ENCODE measurements around the gene LRRC23.

LRRC23 gene

GRCh38 chr12:6957741-6958608 is 53.4 kb downstream of the LRRC23 start:
- peak; percentile 49 for DNase-seq

GRCh38 chr12:6958609-6959057 is 54.0 kb downstream of the LRRC23 start:
- peak; percentile 38 for DNase-seq

DNA sequence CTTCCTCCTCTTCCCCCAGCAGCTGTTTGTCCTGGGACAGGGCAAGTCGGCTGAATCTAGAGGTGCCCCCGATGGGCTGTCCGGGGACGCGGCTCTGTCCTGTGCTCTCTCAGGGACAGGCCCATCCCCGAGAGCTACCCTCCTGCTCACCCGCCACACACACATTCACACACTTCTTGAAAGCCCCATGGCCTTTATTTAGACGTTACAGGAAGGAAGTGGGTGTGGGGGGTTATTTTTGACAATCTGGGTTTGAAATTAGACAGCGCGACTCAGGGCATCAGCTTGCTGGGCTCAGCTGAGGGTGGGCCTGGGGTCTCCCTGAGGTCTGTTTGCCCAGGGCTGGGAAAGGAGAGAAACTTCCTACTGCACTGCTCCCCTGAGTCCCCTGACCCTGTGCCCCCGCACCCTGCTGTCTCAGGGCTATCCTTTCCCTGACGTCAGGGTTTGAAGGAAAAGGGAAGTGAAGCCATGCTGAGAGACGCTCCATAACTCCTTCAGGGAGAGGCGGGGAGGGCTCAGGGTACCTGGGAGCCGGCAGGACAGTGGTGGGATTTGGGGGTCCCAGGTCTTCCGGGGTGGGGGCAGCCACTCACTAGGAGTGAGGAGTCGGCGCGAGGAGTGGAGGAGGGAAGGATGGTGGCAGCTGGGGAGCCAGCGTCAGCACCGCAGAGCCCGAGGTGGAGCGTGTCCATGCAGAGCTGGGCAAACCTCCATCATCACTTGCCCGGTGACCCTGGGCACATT is 54.6 kb downstream of the LRRC23 start:
- peak; percentile 72 for DNase-seq

- no peak for DNase-seq
These were observed 55.4 kb downstream of the LRRC23 start for GRCh38 chr12:6959805-6960592.

DNA sequence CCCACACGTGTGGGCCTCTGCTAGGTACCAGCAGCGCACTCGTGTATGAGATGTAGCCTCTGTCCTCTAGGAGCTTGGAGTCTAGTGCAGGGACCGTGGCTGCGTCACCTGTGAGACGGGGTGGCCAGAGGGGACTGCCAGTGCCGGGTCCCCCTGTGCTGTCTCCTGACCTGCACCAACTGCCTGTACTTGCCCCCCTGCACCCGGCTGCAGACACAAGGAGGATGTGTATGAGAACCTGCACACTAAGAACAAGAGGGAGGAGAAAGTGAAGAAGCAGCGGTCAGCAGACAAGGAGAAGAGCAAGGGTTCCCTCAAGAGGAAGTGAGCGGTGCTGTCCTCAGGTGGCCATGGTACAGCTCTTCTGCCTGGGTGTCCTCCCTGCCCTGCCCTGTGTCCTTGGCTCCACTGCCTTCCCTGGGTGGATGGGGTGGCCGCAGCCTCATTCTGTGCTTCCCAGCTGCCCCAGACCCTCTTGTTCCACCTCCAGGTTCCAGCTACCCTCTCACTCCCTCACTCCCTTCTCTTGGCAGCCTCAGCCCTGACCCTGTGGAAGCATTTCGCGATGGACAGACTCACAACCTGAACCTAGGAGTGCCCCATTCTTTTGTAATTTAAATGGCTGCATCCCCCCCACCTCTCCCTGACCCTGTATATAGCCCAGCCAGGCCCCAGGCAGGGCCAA is 56.1 kb downstream of the LRRC23 start:
- DNase-seq, result peak; percentile 38

DNA sequence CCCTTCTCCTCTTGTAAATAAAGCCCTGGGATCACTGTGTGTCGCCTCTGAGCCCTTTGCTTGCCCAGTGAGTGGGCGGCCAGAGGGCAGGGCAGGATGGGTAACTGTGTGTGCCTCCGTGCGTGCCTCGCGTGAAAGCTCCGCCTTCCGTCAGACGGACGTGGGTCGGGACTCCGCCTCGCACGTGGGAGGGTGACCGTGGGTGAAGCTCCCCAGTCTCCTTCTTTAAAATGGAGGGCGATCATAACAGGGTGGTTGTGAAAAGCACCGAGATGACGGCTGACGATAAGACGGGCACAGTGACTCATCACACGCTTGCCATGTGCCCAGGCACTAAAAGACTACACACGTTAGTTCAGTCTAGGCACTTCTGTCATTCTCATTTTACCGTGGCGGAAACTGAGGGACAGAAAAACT is 56.7 kb downstream of the LRRC23 start:
- DNase-seq, result peak; percentile 89

DNA sequence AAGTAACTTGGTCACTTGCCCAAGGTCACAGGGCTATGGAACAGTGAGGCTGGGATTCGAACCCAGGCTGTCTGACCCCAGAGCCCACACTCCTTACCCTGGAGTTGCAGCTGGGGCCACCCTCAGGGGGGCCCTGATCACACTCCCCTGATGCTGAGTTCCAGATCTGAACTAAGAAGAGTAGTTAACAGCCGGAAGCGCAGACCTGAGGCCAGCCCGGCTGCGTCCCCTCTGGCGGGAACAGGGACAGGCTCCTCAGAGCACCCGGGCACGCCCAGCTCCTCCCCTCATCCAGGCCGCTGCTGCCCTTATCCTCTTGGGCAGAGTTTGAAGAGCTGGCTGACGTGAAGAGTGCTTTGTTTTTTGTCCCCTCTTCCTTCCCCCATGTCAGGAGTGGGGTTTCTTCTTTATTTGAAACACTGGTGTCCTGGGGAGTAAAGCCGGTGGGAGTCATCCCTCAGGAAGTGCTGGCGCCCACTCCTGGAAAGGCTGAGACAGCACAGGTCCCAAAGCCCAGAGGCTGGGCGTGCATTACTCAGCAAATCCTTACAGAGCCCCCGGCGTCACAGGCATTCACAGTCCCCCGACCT is 57.2 kb downstream of the LRRC23 start:
- no peak for DNase-seq

GRCh38 chr12:6962285-6963015 is 57.8 kb downstream of the LRRC23 start:
- DNase-seq, result peak; percentile 39

DNA sequence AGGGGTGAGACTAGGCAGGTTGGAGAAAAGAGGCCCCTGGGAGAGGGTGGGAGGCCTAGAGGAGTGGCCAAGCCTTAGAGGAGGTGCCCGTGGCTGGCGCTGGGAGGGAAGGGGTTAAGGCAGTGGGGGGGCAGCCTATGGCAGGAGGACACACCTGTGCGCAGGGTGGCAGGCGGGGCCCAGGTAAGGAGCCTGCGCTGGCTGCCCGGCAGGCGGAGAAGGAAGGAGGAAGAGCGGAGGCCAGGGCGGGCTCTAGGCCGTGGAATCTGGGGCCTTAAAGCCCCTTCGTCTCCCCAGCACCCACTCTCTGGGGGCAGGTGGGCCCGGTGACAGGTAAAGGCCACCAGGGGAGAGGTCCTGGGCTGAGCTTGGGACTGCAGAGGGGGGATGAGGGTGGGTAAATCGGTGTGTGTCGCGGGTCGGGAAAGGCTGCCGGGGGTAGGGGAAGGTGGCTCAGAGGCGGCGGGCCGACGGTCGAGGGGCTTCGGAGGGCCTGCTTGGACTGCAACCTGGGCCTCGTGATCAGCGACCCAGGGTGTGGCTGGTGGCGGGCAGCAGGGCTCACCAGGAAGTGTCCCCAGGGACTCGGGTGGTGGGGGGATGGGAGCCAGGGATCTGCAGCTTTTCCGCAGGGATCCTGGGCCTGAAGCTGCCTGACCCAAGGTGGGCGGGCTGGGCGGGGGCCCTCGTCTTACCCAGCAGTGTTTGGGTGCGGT is 58.6 kb downstream of the LRRC23 start:
- DNase-seq, result no peak
